ENCODE data around the gene GMDS. TPM values are rescaled to one million over a fixed set of nuclear protein-coding genes. Genes with fewer than 3 reads are reported as not detected.

GMDS gene
- total and polyA plus RNA-seq, 2 experiments from 2014 or later = 30.1 to 36.5 TPM

DNA sequence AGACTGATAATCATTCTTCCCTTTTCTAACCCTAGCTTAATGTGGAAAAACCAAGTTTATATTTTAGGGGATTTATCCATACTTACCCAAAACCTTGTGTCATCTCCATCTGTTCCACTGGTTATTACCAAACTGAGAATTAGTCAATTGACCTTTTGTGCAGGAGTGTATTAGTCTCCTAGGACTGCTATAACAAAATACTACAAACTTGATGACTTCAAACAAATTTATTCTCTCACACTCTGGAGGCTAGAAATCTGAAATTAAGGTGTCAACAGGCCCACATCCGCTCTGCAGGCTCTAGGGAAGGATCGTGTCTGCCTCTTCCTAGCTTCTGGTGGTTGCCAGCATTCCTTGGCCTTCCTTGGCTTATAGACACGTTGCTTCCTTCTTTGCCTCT lies 12.7 kb upstream of the GMDS start:
- Mint-ChIP-seq H3K36me3 (ENCODE audit: low read depth) (peaks cover 21% of the 10 kb centered on the region), H3K4me1 (no peaks in the 10 kb centered on the region), H3K27me3 (ENCODE audit: insufficient read depth, low read depth, poor library complexity) (peaks cover 3% of the 10 kb centered on the region), H3K9me3 (peaks cover 11% of the 10 kb centered on the region; the same call in 2 of the 3 replicates), H3K4me3 (no peak overlapping the region), H3K27ac (no peak overlapping the region)
- Histone ChIP-seq H3K27ac (ENCODE audit: low read depth) (no peak overlapping the region), H3K79me2 (replicated peaks; ENCODE audit: insufficient read depth) (no peaks in the 10 kb centered on the region), H3K4me1 (ENCODE audit: insufficient read depth) (no peaks in the 10 kb centered on the region), H3F3A (replicated peaks; ENCODE audit: low read depth) (no peaks in the 10 kb centered on the region), H4K20me1 (replicated peaks; ENCODE audit: insufficient read depth) (no peaks in the 10 kb centered on the region), H3K27me3 (ENCODE audit: insufficient read depth) (no peaks in the 10 kb centered on the region), H2AFZ (no peak overlapping the region), H3K36me3 (ENCODE audit: insufficient read depth) (no peaks in the 10 kb centered on the region), H3K4me3 (no peak overlapping the region), H3K4me2 (no peak overlapping the region), H3K9me2 (ENCODE audit: insufficient read depth) (no peaks in the 10 kb centered on the region)
- TF ChIP-seq NANOG (IDR thresholded peaks at IDR 0.05; ENCODE audit: borderline replicate concordance) (no peak), CREB1 (CRISPR knock-in tag; IDR thresholded peaks at IDR 0.05; ENCODE audit: low read depth) (no peak), ZNF114 (CRISPR knock-in tag; IDR thresholded peaks at IDR 0.05) (no peak)
- DNase-seq (ENCODE audit: low spot score) (no peak), ATAC-seq (no peak)

DNA sequence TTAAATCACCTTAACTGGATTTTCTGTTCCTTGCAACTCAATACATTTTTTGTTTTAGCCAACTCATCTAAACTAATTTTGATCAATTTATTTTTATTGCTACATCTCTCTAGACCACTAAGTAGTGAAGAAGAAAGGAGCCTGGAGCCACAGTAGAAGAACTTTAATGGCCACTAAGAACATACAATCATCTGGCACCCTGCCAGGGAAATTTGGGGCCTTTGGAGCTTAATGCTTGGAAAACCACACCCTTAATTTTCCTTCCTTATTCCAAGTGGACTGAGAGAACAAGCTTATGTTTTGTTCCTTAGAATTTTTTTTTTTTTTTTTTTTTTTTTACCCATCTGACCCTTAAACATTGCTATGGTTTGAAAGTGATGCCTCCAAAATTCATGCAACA lies 12.0 kb upstream of the GMDS start:
- H3K9me3 Mint-ChIP-seq = peaks cover 11% of the 10 kb centered on the region; the same call in 2 of the 3 replicates
- no peaks in the 10 kb centered on the region for H3K4me1 Mint-ChIP-seq
- H3K79me2 ChIP-seq (replicated peaks; ENCODE audit: insufficient read depth) = no peaks in the 10 kb centered on the region
- no peaks in the 10 kb centered on the region for H3K36me3 ChIP-seq (ENCODE audit: insufficient read depth)
- no peak overlapping the region for H3K4me2 ChIP-seq
- no peak overlapping the region for H3K27ac ChIP-seq (ENCODE audit: low read depth)
- no peak overlapping the region for H3K4me3 ChIP-seq
- peaks cover 21% of the 10 kb centered on the region for H3K36me3 Mint-ChIP-seq (ENCODE audit: low read depth)
- H3K4me1 ChIP-seq (ENCODE audit: insufficient read depth) = no peaks in the 10 kb centered on the region
- H3K27ac Mint-ChIP-seq = no peak overlapping the region
- peaks cover 3% of the 10 kb centered on the region for H3K27me3 Mint-ChIP-seq (ENCODE audit: insufficient read depth, low read depth, poor library complexity)
- ATAC-seq = no peak
- no peaks in the 10 kb centered on the region for H3F3A ChIP-seq (replicated peaks; ENCODE audit: low read depth)
- DNase-seq (ENCODE audit: low spot score) = no peak
- H3K4me3 Mint-ChIP-seq = no peak overlapping the region
- H2AFZ ChIP-seq = no peak overlapping the region
- no peaks in the 10 kb centered on the region for H3K27me3 ChIP-seq (ENCODE audit: insufficient read depth)
- no peaks in the 10 kb centered on the region for H4K20me1 ChIP-seq (replicated peaks; ENCODE audit: insufficient read depth)
- H3K9me2 ChIP-seq (ENCODE audit: insufficient read depth) = no peaks in the 10 kb centered on the region
- no peak for TF ChIP-seq ZNF114 (CRISPR knock-in tag; IDR thresholded peaks at IDR 0.05)
- TF ChIP-seq STAT1 (IDR thresholded peaks at IDR 0.05; ENCODE audit: unreplicated experiment) = no peak
- no peak for TF ChIP-seq EZH2 (IDR thresholded peaks at IDR 0.05; ENCODE audit: low read depth, unreplicated experiment)
- TF ChIP-seq, protein P1, sequence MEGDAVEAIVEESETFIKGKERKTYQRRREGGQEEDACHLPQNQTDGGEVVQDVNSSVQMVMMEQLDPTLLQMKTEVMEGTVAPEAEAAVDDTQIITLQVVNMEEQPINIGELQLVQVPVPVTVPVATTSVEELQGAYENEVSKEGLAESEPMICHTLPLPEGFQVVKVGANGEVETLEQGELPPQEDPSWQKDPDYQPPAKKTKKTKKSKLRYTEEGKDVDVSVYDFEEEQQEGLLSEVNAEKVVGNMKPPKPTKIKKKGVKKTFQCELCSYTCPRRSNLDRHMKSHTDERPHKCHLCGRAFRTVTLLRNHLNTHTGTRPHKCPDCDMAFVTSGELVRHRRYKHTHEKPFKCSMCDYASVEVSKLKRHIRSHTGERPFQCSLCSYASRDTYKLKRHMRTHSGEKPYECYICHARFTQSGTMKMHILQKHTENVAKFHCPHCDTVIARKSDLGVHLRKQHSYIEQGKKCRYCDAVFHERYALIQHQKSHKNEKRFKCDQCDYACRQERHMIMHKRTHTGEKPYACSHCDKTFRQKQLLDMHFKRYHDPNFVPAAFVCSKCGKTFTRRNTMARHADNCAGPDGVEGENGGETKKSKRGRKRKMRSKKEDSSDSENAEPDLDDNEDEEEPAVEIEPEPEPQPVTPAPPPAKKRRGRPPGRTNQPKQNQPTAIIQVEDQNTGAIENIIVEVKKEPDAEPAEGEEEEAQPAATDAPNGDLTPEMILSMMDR (conservative IDR thresholded peaks at IDR 0.05; ENCODE audit: low read depth in 2 of 2) = no peak
- no peak for TF ChIP-seq JUNB (IDR thresholded peaks at IDR 0.05; ENCODE audit: unreplicated experiment)
- TF ChIP-seq, protein P2, sequence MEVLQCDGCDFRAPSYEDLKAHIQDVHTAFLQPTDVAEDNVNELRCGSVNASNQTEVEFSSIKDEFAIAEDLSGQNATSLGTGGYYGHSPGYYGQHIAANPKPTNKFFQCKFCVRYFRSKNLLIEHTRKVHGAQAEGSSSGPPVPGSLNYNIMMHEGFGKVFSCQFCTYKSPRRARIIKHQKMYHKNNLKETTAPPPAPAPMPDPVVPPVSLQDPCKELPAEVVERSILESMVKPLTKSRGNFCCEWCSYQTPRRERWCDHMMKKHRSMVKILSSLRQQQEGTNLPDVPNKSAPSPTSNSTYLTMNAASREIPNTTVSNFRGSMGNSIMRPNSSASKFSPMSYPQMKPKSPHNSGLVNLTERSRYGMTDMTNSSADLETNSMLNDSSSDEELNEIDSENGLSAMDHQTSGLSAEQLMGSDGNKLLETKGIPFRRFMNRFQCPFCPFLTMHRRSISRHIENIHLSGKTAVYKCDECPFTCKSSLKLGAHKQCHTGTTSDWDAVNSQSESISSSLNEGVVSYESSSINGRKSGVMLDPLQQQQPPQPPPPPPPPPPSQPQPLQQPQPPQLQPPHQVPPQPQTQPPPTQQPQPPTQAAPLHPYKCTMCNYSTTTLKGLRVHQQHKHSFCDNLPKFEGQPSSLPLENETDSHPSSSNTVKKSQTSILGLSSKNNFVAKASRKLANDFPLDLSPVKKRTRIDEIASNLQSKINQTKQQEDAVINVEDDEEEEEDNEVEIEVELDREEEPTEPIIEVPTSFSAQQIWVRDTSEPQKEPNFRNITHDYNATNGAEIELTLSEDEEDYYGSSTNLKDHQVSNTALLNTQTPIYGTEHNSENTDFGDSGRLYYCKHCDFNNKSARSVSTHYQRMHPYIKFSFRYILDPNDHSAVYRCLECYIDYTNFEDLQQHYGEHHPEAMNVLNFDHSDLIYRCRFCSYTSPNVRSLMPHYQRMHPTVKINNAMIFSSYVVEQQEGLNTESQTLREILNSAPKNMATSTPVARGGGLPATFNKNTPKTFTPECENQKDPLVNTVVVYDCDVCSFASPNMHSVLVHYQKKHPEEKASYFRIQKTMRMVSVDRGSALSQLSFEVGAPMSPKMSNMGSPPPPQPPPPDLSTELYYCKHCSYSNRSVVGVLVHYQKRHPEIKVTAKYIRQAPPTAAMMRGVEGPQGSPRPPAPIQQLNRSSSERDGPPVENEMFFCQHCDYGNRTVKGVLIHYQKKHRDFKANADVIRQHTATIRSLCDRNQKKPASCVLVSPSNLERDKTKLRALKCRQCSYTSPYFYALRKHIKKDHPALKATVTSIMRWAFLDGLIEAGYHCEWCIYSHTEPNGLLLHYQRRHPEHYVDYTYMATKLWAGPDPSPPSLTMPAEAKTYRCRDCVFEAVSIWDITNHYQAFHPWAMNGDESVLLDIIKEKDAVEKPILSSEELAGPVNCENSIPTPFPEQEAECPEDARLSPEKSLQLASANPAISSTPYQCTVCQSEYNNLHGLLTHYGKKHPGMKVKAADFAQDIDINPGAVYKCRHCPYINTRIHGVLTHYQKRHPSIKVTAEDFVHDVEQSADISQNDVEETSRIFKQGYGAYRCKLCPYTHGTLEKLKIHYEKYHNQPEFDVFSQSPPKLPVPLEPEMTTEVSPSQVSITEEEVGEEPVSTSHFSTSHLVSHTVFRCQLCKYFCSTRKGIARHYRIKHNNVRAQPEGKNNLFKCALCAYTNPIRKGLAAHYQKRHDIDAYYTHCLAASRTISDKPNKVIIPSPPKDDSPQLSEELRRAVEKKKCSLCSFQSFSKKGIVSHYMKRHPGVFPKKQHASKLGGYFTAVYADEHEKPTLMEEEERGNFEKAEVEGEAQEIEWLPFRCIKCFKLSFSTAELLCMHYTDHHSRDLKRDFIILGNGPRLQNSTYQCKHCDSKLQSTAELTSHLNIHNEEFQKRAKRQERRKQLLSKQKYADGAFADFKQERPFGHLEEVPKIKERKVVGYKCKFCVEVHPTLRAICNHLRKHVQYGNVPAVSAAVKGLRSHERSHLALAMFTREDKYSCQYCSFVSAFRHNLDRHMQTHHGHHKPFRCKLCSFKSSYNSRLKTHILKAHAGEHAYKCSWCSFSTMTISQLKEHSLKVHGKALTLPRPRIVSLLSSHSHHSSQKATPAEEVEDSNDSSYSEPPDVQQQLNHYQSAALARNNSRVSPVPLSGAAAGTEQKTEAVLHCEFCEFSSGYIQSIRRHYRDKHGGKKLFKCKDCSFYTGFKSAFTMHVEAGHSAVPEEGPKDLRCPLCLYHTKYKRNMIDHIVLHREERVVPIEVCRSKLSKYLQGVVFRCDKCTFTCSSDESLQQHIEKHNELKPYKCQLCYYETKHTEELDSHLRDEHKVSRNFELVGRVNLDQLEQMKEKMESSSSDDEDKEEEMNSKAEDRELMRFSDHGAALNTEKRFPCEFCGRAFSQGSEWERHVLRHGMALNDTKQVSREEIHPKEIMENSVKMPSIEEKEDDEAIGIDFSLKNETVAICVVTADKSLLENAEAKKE (CRISPR knock-in tag; IDR thresholded peaks at IDR 0.05) = no peak
- TF ChIP-seq ZNF331 (CRISPR knock-in tag; IDR thresholded peaks at IDR 0.05; ENCODE audit: low read depth) = no peak
- TF ChIP-seq, protein P3, sequence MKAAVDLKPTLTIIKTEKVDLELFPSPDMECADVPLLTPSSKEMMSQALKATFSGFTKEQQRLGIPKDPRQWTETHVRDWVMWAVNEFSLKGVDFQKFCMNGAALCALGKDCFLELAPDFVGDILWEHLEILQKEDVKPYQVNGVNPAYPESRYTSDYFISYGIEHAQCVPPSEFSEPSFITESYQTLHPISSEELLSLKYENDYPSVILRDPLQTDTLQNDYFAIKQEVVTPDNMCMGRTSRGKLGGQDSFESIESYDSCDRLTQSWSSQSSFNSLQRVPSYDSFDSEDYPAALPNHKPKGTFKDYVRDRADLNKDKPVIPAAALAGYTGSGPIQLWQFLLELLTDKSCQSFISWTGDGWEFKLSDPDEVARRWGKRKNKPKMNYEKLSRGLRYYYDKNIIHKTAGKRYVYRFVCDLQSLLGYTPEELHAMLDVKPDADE (IDR thresholded peaks at IDR 0.05) = no peak
- TF ChIP-seq NANOG (IDR thresholded peaks at IDR 0.05; ENCODE audit: borderline replicate concordance) = no peak
- TF ChIP-seq POLR2AphosphoS5 (IDR thresholded peaks at IDR 0.05; ENCODE audit: low read depth) = no peak
- TF ChIP-seq EZH2phosphoT487 (IDR thresholded peaks at IDR 0.05; ENCODE audit: unreplicated experiment) = no peak
